IMR-90 (cell line): ENCODE data around the gene GARNL3.

Experiments
- MAFK ChIP-seq: IDR thresholded peaks from 2 replicates; pipeline ENCODE4 v1.6.1; 2012; ENCODE audit warnings: low read depth, low read length, improper control_type of control experiment
- MXI1 ChIP-seq: IDR thresholded peaks from 2 replicates; pipeline ENCODE4 v1.6.1; 2012; ENCODE audit warnings: low read depth, mild to moderate bottlenecking, low read length, moderate library complexity, borderline replicate concordance
- POLR2A ChIP-seq: IDR thresholded peaks from 2 replicates; pipeline ENCODE4 v1.6.1; 2012; ENCODE audit warnings: mild to moderate bottlenecking, low read depth, low read length
- RAD21 ChIP-seq: IDR thresholded peaks from 2 replicates; pipeline ENCODE4 v1.6.1; 2012; ENCODE audit warnings: low read length, improper control_type of control experiment
- RCOR1 ChIP-seq: IDR thresholded peaks from 2 replicates; pipeline ENCODE4 v1.6.1; 2012; ENCODE audit warnings: mild to moderate bottlenecking, low read length, improper control_type of control experiment; ENCODE audit not compliant: insufficient replicate concordance
- TF ChIP-seq, protein P1 (sequence below): conservative IDR thresholded peaks from 2 replicates; pipeline ENCODE4 v1.5.1; 2012; ENCODE audit warnings: mild to moderate bottlenecking, low read depth, low read length, improper control_type of control experiment
- TF ChIP-seq, protein P2 (sequence below): fragments of 150-350 bp; IDR thresholded peaks from 2 replicates; pipeline ENCODE4 v1.6.1; 2017; ENCODE audit warnings: mild to moderate bottlenecking, antibody characterized with exemption, low read length, low read depth

DNA sequence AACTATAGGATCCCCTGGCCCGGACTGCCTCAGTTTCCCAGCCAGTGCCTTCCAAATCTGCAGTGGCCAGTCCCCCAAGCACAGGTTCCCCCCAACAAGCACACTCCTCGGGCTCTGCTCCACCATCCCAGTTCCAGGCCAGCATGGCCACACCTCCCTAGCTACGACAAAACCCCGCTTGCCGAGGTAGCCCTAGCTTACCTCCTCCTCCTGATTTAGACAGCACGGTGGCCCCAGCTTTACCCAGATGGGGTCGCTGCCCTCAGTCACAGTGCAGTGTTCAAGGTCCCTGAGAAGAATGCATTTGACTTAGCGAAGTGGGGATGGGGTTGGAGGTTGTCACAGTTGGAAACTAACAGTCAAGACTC, 40.8 kb upstream of the GARNL3 start:
- no peak for TF ChIP-seq RAD21
- TF ChIP-seq RCOR1, result no peak
- TF ChIP-seq MAFK, result no peak
- TF ChIP-seq, protein P1, sequence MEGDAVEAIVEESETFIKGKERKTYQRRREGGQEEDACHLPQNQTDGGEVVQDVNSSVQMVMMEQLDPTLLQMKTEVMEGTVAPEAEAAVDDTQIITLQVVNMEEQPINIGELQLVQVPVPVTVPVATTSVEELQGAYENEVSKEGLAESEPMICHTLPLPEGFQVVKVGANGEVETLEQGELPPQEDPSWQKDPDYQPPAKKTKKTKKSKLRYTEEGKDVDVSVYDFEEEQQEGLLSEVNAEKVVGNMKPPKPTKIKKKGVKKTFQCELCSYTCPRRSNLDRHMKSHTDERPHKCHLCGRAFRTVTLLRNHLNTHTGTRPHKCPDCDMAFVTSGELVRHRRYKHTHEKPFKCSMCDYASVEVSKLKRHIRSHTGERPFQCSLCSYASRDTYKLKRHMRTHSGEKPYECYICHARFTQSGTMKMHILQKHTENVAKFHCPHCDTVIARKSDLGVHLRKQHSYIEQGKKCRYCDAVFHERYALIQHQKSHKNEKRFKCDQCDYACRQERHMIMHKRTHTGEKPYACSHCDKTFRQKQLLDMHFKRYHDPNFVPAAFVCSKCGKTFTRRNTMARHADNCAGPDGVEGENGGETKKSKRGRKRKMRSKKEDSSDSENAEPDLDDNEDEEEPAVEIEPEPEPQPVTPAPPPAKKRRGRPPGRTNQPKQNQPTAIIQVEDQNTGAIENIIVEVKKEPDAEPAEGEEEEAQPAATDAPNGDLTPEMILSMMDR, result no peak
- TF ChIP-seq, protein P2, sequence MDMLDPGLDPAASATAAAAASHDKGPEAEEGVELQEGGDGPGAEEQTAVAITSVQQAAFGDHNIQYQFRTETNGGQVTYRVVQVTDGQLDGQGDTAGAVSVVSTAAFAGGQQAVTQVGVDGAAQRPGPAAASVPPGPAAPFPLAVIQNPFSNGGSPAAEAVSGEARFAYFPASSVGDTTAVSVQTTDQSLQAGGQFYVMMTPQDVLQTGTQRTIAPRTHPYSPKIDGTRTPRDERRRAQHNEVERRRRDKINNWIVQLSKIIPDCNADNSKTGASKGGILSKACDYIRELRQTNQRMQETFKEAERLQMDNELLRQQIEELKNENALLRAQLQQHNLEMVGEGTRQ, result no peak
- TF ChIP-seq POLR2A, result no peak
- TF ChIP-seq MXI1, result no peak
